GM18505 (cell line): Measurements from ENCODE around the gene PPM1J.

Experiments used
- ATAC-seq: cut with Tn5 transposase; IDR thresholded peaks from one replicate; pipeline ENCODE4 v1.9.1; 2021; ENCODE audit not compliant: unreplicated experiment
- POLR2A ChIP-seq: IDR thresholded peaks from 4 replicates; pipeline ENCODE4 v1.6.1; 2011; ENCODE audit warnings: borderline replicate concordance; ENCODE audit not compliant: insufficient read depth, insufficient read length; ENCODE audit errors: extremely low read depth

Gene PPM1J

DNA sequence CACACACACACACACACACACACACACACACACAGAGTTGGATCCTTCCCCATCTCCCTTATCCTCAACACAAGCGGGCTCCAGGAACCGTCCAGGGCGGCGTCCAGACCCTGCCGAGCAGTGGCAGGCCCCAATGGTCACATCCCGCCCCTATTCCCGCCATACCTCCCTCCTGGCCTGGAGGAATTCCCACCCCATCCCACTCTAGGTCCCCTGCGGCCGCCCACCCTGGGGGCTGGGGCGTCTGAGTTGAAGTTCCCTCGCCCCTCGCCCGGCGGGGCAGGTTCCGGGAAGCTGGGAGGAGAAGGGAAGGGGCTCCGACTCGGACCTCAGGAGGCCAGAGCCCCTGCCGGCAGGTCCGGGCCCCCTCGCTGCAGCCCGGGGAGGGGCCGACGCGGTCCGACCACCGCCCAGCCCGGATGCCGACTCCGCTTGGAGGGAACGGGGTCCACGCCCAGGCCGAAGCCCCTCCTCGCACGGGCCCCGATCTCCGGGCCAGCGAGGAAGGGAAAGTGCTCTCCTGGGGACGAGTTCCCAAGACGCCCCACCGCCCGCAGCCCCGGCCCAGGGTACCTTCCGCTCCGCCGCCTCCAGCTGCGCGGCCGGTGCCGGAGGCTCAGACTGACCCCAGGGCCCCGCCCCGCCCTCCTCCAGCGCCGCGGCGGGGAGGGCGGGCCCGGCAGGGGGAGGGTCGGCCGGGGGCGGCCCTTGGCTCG, 8.5 kb downstream of the PPM1J start, which contains the start of gene RHOC:
Gene RHOC (minus strand): TSS at position 623 of the 716 bp plus-strand sequence. CDS start 3,328 bp downstream, outside the sequence.
- TF ChIP-seq POLR2A = peak; percentile 61
- peak; percentile 60 for ATAC-seq

DNA sequence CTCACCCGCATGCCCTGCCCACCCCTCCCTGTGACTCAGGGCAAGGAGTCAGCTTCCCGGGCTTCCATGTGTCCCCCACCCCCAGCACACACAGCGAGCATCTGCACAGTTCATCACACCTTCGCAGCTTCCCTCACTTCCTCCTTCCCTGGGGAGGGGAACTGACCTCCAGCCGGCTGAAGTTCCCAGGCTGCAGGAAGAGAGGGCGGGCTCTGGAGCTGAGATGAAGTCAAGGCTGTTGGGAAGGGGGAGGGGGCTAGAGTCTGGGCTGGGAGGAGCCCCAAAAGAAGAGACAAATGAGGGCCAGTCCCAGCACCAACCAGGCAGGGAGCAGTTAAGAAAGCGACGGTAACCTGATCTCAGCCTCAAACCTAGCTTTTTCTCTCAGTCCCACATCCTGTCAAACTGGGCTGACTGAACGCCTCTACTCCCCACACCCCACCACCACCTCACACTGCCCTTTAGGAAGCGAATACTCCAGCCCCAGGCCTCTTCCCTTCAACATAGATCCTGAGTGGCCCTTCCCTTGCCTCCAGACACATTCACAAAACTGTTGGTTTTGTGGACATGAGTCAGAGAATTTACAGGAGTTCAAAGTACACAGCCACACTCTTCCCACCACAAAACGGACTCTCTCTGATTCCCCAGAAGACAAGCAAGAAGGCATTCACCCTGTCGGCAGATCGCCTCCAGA, 10.1 kb downstream of the PPM1J start:
- TF ChIP-seq POLR2A = peak; percentile 83
- peak; percentile 42 for ATAC-seq

DNA sequence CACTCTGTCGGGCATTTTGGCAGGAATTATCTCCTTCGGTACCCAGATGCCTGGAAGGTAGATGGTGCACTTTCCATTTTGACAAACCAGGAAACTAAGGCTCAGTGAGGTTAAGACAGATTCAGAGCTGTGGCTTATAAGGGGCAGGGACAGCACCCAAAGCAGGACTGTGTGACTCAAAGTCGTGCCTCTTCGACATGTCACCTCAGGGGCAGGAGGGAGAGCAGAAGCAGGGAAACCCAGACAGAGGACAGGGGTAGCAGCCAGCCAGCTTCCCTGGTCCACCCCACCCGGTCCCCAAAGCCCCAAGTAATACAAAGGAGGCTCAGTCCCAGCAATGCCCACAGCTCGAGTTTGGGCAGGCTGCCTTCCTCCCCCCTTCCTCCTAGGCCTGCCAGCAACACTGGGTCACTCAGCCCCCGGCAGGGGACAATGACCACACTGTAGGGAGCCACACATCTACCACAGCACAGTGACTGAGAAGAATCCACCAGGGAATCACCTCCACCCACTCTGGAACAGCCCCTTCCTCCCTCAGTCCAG, 10.7 kb downstream of the PPM1J start:
- TF ChIP-seq POLR2A = no peak
- no peak for ATAC-seq

DNA sequence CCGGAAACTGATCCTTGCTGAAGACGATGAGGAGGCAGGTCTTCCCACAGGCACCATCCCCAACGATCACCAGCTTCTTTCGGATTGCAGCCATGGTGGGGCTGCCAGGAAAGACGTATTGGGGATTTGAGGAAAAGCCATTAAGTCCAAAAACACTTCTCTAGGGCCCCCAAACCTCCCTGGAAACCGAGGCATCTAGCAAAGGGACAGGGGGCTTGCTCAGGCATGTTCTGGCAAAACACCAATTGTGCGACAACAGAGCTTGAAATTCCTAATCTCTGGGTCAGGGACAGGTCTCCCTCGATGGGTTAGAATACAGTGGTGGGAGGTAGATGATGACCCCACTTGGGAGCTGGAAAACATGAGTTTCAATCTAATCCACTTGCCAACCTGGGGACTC, 11.4 kb downstream of the PPM1J start:
- ATAC-seq = no peak
- TF ChIP-seq POLR2A = no peak

GRCh38 chr1:112702420-112703261, 12.5 kb downstream of the PPM1J start:
- no peak for ATAC-seq
- TF ChIP-seq POLR2A = no peak

- no peak for ATAC-seq
Observed at GRCh38 chr1:112702067-112702395, 13.1 kb downstream of the PPM1J start.

GRCh38 chr1:112701227-112702066, 13.7 kb downstream of the PPM1J start:
- ATAC-seq = no peak
- TF ChIP-seq POLR2A = no peak

More at GRCh38 chr1:112702067-112702395, 13.1 kb downstream of the PPM1J start:
- TF ChIP-seq POLR2A = no peak

DNA sequence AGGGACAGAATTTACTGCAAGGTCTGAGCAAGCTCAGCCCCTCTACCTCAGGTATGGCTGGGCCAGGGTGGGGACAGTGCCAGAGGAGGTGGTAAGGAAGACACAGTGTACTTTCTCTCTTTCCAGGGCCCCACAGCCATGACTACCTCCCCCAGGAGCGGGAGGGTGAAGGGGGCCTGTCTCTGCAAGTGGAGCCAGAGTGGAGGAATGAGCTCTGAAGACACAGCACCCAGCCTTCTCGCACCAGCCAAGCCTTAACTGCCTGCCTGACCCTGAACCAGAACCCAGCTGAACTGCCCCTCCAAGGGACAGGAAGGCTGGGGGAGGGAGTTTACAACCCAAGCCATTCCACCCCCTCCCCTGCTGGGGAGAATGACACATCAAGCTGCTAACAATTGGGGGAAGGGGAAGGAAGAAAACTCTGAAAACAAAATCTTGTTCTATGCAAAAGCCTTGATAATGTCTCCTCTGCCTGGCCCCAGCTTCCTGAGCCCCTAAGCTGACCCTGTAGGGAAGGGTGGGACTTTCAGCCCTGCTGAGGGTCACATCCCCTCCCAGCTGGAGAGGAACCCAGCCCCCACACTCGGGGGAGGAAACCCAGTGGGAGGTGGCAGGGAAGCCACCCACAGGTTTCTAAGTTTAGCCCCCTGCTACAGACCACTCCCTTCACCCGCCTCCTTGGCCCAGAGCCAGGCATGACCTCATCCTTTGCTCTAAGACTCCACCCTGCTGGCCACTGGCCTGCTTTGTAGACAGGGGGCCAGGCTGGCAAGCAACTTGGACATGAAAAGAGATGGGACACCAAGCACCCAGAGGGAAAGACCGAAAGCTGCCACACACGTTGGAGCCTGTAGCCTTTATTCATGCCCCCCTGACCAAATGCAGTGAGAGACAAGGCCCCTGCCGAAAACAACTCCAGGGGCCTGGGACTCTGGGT, 14.6 kb downstream of the PPM1J start:
- ATAC-seq = peak; percentile 57
- TF ChIP-seq POLR2A = no peak

- TF ChIP-seq POLR2A = no peak
- no peak for ATAC-seq
Observed at GRCh38 chr1:112699425-112700144, 15.5 kb downstream of the PPM1J start.

- no peak for ATAC-seq
- no peak for TF ChIP-seq POLR2A
Observed at GRCh38 chr1:112698366-112699310, 16.5 kb downstream of the PPM1J start.
